SW480 (cell line): ENCODE measurements around the gene GRK5.

ENCODE experiments used
- DNase-seq: peaks from one replicate; pipeline ENCODE4 v3.0.0-alpha.2; 2016; ENCODE audit warnings: low spot score

Gene GRK5

DNA sequence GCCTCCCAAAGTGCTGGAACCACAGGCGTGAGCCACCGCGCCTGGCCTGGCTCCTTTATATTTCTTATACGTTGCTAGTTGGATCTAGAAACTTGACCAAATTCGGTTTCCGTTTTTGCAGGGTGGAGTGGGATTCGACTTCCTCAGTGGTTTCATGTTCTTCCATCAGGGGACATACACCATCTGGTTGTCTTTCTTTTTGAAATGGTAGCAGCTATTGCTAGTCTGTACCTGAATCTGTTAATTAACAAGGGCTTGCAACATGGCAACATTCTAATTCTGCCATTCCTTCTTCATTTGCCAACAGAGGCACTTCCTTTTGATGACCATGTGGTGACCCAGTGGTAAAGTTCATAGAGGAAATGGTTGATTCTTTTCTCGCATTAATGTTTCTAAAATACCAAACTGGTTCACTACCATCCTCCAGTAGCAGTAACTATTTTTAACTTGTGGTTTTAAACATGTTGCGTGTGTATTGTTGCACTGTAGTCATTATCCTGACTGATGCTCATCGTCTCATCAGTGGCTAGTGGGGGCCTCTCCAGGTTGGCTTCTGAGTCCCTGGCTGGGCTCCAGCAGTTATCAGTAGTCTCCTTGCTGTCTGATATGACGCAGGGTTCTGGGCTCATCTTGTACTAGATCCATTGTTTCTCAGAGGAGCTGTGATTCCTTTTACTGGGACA lies 175.9 kb downstream of the GRK5 start:
- no peak for DNase-seq

DNA sequence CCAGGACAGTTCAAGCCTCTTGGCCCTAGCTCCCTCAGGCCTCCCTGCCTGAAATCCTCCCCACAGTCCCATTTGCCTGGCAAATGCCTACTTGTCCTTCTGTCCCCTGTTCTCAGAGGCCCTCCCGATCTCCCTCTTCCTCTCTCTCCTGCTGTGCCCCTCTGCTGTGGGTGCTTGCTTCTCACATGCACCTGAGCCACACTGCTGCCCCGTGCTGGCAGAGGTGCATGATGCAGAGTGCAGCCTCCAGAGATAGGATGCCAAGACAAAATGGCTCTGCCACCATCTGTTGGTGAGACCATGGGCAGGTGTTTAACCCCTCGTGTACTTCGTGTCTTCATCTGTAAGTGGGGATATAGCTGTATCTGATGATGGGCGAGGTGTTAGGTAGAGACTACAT lies 176.8 kb downstream of the GRK5 start:
- no peak for DNase-seq

DNA sequence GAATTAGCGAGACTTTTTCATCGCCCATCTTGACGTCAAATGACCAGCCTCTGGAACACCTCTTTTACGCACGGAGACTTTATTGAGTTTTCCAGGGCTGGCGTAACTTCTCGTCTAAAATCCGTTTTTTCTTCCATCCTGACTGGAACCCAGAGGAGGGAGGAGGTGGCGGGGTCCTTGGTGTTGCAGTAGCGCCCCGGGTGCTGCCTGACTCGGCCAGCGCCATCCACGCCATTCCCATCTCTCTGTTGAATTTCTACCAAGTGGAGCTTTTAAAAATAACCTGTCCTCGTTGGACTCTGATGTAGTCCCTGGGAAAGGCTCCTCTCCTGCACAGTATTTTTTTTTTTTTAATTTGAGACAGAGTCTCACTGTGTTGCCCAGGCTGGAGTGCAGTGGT lies 179.3 kb downstream of the GRK5 start:
- DNase-seq: no peak

DNA sequence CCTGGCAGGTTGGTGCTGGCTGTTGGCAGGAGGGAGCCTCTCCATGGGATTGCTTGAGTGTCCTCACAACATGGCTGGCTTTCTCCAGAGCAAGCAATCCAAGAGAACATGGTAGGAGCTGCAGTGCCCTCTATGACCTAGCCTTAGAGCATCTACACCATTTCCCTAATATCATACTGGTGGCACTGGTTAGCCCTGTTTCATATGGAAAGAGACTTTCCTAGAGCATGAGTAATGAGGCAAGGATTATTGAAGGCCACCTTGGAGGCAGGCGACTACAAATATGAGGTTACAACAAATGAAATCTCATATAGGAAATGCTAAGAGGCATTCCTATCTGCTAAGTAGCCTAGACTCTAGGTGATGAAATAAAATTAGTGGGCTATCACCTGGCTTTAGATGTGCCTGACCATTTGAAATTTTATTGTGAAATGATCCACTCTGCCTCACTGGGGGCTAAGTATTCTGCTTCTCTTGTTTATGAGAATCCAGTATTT lies 181.5 kb downstream of the GRK5 start:
- no peak for DNase-seq

DNA sequence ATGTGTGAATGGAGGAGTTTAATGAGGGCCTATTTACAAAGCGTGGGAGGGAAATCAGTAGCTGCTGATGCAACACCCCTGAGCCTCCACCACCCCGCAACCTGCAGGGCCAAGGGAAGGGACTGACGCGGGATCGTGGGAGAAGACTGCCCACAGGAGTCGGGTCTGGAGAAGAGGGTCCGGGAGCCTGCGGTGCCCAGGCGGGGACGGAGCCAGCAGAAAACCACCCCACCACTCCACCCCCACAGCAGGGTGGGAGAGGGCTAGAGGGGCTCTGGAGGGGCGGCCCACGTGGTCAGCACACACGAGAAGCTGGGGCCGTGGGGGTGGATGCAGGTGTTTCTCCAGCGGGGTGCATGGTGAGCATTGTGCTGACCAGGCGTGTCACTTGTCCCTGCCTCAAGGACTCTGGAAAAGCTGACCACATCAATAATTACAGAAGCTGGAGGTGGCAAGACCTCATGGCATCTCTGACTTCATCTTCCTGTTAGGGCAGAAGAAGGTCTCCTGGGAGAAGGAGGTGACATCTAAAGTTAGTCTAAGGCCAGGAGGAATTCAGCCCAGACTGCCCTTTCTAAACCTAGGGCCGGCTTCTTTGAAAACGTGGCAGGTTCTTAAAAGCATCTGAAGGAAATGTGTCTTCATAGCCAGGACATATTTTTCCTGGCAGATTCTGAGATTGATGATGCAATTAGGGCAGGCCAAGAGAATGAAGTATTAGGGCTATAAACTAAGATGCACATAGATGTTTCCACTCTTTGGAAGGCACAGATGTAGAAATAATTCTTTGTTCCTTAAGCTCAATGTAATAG lies 184.3 kb downstream of the GRK5 start:
- no peak for DNase-seq

DNA sequence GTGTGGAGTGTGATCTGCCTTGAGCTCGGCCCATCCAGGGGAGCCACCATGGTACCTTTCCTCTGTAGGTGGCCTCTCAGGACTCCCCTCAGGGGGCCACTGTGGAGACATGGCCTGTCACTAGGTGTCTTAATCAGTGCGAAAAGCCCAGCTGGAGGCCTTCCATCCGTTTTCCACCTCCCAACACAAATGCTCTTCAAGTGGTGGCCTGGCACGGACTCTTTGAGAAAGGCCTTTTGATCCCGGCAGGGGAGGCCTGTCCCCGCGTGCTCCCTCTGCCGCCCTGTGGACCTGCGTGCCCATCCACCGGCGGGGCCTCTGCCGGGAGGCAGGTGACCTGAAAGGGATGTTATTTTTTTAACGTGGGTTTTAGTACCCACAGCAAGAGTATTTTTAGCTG lies 185.6 kb downstream of the GRK5 start:
- no peak for DNase-seq

DNA sequence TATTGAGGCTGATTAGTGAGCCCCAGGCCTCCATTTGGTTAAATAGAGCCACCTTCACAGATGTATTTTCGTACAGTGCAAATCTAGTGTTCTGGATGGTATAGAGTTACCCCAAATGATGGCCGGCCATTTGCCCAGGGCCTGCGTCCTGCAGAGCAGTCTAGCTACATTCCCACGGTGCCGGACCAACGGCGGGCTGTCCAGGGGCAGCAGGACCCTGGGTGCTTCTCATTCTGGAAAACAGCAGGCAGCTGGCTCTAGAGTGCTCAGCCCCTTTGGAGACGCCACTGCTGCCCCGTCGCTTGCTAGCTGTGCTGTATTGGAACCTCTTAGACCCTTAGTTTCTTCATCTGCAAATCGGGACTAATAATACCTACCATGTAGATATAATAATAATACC lies 186.1 kb downstream of the GRK5 start:
- DNase-seq: no peak

DNA sequence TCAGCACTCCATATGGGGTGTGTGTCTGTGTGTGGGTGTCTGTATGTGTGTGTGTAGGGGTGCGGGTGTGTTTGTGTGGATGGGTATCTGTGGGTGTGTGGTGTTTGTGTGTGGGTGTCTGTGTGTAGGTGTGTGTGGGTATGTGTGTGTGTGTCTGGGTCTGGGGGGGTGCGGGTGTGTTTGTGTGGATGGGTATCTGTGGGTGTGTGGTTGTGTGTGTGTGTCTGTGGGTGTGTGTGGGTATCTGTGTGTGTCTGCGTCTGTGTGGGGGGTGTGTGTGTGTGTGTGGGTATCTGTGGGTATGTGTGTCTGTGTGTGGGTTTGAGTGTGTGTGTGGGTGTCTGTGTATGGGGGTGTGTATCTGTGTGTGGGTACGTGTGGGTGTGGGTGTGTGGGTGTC lies 186.5 kb downstream of the GRK5 start:
- DNase-seq: no peak

DNA sequence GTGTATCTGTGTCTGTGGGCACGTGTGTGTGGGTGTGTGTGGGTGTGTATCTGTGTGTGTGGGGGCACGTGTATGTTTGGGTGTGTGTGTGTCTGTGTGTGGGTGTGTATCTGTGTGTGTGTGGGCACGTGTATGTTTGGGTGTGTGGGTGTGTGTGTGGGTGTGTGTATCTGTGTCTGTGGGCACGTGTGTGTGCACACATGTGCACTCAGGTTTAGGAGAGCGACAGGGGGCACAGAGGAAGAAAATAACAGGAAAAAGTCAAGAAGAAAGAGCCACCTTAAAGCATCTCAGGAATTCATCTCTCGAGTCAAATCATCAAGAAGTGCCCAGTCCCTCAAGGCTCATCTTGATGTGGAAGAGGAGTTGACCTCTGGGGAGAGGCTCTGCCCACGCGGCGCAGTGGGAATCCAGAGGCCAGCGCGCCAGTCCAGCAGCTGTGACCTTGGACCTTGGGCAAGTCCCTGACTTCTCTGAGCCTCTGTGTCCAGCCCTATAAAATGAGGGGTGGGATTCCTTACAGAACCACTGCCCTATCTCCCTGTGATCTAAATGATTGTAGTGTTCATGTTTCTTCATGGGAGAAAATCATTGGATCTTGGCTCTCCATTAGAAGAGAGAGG lies 187.4 kb downstream of the GRK5 start:
- no peak for DNase-seq

DNA sequence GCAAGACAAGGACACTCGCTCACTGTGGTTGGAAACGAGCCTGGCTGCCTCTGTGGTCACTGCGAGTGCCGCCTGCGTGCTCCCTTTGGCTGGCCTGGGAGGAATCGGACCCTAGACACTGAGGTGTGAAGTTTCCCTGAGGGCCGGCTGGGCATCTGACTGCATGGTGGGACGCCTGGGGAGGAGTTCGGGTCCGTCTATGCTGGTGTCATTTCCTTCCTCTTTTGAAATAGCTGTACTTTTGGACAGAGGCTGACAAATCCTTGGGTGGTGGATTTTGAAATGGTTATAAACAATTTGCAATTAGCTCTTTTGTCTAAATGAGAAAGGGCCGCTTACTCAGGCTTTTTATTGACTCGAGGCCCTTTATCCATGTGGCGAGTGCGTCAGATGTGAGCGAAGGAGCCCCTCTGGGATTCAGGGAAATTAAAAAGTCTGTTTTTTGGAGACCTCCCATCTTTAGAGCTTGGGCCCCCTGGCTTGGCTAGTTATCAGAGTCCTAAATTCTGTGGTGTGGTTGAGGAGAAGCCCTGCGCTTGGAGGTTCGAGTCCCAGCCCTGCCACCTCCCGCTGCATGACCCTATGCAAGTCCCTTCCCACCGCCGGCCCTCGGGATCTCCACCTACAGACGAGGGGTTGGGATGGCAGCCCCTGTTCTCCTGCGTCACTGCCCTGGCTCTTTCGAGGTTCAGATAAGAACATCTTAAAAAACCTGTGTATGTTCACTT lies 188.1 kb downstream of the GRK5 start:
- no peak for DNase-seq

DNA sequence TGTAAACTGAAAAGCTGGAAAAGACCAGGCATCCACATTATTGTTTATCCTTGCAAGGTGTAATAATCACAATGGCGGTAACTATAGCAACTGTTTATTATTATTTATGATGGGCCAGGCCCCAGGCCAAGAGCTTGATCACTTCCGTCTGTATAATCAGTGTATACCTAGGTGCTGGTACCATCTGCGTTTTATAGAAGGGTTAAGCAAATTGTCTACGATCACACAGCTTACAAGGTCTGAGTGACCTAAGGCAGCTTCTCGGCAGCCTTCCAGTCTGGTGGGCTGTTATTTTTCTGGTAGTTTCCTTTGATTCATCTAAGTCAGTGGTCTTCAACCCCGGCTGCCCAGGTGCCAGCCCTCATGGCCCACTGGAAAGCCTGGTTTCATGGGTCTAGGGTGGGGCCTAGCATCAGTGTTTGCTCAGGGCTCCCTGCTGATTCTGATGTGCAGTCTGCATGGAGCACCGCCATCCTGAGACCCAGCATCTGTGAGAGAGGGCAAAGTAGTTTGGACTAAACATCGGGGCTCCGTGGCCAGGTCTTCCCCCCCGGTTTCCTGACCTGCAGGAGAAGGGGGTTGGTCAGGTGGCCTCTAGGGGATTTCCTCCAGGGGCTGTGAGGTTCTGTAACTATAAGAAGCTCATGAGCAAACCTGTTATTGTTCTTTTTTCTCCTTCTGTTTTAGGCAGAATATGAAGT lies 188.8 kb downstream of the GRK5 start:
- DNase-seq: no peak

DNA sequence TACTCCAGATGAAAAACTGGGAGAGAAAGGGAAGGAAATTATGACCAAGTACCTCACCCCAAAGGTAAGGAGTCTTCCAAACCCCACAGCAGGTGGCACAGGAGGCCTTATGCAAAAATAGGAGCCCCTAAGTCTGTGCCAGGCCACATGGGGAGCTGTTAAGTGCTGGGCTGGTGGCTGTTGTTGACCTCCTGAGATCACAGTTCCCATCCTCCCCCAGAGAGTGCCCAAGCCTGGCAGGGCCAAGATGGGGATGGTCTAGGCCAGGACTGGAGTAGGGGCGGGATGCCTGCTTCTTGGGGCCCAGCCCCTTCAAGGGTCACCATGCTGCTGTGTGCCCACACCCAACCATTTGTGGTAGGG lies 189.3 kb downstream of the GRK5 start:
- DNase-seq: no peak

DNA sequence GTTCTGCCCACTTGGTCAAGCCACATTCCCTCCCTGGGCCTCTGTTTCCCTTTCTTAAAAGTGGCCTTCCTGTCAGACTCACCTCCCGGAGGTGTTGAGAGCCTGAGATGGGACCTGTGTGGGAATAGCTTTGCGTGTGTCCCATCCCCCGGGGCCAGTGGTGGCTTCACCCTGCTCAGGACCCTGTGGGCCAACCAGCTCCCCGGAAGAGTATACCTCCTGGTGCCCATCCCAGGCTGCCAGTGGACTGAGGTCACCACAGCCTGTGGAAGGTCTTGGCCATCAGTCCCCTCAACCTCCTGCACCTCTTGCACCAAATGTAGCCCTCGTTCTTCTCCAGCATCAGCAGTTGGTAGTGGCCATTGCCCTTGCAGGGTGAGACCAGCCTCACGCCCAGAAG lies 190.0 kb downstream of the GRK5 start:
- no peak for DNase-seq

DNA sequence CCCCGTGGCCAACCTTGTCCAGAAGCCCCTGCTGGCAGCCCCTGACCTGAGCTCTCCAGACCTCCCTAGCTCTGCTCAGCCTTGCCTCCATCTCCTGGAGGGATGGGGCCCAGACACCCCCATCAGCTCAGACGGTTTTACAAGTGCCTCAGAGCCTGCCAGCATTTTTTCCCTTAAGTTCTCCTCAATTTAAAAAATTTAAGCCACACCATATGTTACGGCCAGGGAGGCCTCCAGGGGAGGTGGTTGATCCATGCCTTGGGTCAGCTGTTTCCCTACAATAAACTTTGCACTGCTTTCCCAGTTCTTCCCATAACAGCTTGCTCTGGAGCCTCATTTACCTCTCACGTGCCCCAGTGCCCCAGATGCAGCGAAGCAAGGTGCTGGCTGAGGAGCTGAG lies 191.6 kb downstream of the GRK5 start:
- no peak for DNase-seq

DNA sequence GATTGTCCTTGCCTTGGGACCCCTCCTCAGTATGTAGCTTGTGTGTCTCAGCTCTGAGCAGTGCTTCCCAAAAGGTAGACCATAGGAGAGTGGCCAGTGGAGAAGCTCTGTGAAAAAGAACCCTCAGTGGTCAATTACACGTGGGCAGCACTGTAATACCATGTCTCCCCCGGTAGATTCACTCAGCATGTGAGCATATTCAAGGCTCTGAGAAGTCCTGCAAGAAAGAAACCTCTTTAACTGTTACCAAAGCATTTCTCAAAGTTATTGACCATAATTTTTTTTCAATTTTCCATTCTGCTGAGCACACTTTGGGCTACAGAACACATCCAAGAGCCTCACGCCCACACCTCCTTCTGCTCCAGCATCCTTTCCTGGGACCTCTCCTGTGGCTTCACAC lies 192.1 kb downstream of the GRK5 start:
- DNase-seq: no peak

DNA sequence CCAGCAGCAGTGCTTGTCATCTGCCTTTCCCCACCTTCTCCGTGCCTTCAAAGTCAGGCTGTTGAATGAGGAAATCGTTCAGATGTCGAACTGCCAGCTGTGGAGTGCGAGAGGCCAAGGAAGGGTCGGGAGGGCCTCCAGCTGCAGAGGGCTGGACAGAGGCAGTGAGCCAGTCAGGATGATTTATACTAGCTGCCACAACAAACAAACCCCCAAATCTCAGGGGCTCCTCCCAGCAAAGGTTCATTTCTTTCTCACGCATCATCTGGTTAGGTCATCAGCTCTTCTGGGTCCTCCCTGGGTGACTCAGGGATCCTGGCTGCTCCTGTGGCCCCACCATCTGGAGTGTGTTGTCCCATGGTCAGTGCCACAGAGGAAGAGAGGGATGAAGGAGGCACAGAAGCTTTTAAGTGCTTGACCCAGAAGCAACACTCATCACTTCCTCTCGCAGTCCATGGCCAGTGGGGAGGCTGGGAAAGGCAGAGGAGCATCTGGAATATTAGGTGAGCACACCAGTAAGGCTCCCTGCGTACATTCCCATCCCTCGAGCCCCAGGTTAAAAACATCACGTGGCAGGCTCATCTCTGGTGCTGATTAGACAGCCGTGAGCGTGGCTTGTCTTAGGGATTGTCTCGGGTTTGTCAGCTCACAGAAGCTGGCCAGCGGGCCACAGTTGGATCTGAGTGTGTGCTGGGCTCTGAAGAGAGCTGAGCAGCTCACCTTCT lies 194.5 kb downstream of the GRK5 start:
- DNase-seq: peak; percentile 64

DNA sequence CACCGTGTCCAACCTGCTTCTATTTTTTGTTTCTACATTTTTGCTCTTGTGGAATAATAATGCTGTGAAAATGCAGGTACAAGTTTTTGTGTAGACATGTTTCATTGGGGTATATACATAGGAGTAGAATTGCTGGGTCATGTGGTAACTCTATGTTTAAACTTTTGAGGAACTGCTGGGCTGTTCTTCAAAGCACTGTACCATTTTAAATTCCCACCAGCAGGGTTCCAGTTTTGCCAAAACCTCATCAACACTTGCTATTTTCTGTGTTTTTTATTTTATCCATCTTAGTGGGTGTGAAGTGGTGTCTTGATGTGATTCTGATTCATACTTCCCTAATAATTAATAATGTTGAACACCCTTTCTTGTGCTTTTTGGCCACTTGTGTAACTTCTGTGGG lies 196.6 kb downstream of the GRK5 start:
- no peak for DNase-seq

DNA sequence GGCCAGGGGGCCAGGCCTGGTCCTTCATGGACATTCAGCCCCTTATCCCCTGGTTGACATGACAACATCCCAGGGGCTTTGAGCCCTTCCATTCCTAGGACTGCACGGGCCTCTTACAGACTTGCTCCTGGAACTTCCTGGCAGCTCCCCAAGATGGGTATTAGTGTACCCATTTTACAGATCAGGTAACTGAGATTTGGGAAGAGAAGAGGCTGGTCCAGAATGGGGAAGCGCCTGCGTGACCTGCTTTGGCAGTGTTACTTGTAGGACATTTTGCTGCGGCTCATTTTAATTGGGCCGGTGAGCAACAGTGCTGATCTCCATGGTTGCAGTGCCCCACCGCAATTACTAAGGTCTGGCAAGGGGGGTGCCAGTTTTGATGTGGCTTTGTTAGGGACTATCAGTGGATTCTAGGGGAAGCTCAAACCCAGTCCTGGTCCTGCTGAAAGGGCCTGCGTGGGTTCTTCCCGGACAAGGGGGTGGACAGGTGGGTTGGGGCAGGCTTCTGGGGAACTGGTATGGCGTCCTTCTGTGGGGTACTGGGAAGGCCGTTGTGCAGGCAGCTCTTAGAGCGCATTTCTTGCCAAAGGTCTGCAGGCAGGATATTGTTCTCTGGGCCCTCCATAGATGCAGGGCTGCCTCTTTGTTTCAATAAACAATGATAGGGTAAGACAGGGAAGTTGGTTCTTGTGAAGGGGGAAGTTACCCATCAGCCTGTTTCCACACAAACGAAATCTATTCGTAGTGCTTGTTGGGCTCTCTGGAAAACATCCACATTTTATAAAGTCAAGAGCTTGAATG lies 197.5 kb downstream of the GRK5 start:
- no peak for DNase-seq

DNA sequence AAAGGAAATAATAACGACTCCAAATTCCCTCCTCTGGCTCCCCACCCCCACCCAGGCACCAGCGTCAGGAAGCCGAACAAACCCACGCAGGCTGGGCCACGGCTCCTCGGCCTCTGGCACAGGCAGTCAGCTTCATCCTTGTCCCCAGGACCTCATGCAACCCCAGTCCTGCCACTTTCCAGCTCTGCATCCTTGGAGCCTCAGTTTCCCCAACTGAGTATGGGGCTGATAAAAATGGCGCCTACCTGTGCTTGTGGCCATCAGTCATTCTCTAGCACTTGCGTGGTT lies 198.1 kb downstream of the GRK5 start:
- DNase-seq: no peak

DNA sequence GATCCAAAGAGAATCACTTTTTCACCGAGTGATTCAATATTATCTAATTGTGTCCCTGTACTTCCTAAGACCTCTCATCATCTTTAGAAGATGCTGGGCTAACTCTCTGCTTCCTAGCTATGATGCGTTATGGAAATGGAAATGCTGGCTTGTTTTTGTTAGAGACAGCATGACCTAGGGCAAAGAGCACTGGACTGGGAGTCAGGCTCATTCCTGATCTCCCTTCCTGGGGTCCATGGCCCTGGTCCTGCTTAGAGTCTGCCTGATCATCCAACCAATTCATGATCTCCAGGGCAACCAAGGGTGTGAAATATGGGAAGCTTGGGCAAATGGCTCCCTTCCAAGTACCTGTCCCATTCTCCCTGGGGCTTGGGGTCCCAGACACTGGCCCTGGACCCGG lies 198.8 kb downstream of the GRK5 start:
- no peak for DNase-seq
